Measurements from ENCODE around the gene MYDGF. TPM values are rescaled to one million over a fixed set of nuclear protein-coding genes. Genes with fewer than 3 reads are reported as not detected.

The MYDGF gene
- total and polyA plus RNA-seq, 9 donors: 59.9 to 102 (median 70.8) TPM

GRCh38 chr19:4703671-4704316, 33.7 kb upstream of the MYDGF start:
- WGBS (ENCODE audit: insufficient coverage): 91% methylated on average over 27 of the region's 28 CpGs
- Histone ChIP-seq H3K4me1 (ENCODE audit: control insufficient read depth, insufficient read depth, low read length) (peaks cover 5% of the 10 kb centered on the region), H3K36me3 (ENCODE audit: control insufficient read depth, insufficient read depth, low read length) (peaks cover 68% of the 10 kb centered on the region), H3K4me3 (ENCODE audit: low read length) (no peak overlapping the region), H3K27me3 (ENCODE audit: control insufficient read depth, insufficient read depth, low read length) (no peaks in the 10 kb centered on the region), H3K27ac (ENCODE audit: low read length) (no peak overlapping the region), H3K9me3 (replicated peaks; ENCODE audit: control insufficient read depth, low read depth, low read length) (no peaks in the 10 kb centered on the region)
- no peak for DNase-seq

DNA sequence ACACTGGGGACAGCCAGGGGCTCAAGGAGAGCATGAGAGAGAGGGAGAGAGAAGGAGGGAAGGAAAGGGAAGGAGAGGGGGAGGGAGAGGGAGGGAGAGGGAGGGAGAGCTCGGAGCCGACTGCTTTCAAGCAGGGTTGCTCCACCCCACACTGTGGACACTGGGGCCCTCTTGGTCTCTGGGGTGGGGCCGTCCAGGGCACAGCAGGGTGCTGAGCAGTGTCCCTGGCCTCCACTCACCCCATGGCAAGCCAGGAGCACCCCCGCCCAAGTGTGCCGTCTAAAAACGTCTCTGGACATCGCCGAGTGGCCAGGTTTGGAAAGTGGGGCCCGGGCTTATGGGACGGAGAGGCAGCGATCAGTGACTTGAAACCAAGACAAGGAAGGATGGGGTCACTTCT, 32.6 kb upstream of the MYDGF start:
- Histone ChIP-seq H3K4me3 (ENCODE audit: low read length) (no peak overlapping the region), H3K4me1 (ENCODE audit: control insufficient read depth, insufficient read depth, low read length) (peaks cover 5% of the 10 kb centered on the region), H3K27ac (ENCODE audit: low read length) (no peak overlapping the region), H3K36me3 (ENCODE audit: control insufficient read depth, insufficient read depth, low read length) (peaks cover 69% of the 10 kb centered on the region), H3K27me3 (ENCODE audit: control insufficient read depth, insufficient read depth, low read length) (no peaks in the 10 kb centered on the region), H3K9me3 (replicated peaks; ENCODE audit: control insufficient read depth, low read depth, low read length) (no peaks in the 10 kb centered on the region)
- WGBS (ENCODE audit: insufficient coverage): 78% methylated on average over 9 of the region's 11 CpGs
- no peak for DNase-seq

DNA sequence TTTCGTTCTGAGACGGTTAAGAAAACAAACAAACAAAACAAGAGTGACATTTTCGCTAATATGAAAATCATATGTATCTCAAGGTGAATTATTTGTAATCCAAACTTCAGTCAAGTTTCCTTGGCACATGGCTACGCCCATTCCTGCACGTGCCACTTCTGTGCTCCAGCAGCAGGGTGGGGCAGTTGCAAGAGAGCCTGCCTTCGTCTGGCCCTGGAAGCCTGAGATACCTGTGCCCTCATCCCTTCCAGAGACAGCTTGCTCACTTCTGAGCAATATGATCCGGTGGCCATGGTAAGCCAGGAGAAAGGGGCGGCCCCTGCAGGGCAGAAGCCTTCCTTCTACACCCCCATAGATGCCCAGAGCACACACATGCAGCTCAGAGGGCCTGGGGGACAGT, 31.4 kb upstream of the MYDGF start:
- no peak for DNase-seq
- H3K4me3 ChIP-seq (ENCODE audit: low read length): no peak overlapping the region
- H3K9me3 ChIP-seq (replicated peaks; ENCODE audit: control insufficient read depth, low read depth, low read length): no peaks in the 10 kb centered on the region
- H3K36me3 ChIP-seq (ENCODE audit: control insufficient read depth, insufficient read depth, low read length): peaks cover 77% of the 10 kb centered on the region
- H3K27ac ChIP-seq (ENCODE audit: low read length): no peak overlapping the region
- 90% methylated on average over 5 of the region's 8 CpGs for WGBS (ENCODE audit: insufficient coverage)
- H3K4me1 ChIP-seq (ENCODE audit: control insufficient read depth, insufficient read depth, low read length): peaks cover 5% of the 10 kb centered on the region
- no peaks in the 10 kb centered on the region for H3K27me3 ChIP-seq (ENCODE audit: control insufficient read depth, insufficient read depth, low read length)

- no peaks in the 10 kb centered on the region for H3K9me3 ChIP-seq (replicated peaks; ENCODE audit: control insufficient read depth, low read depth, low read length)
- H3K4me1 ChIP-seq (ENCODE audit: control insufficient read depth, insufficient read depth, low read length): peaks cover 3% of the 10 kb centered on the region
- no peak overlapping the region for H3K27ac ChIP-seq (ENCODE audit: low read length)
- no peak for DNase-seq
- 87% methylated on average over 11 of the region's 11 CpGs for WGBS (ENCODE audit: insufficient coverage)
- peaks cover 75% of the 10 kb centered on the region for H3K36me3 ChIP-seq (ENCODE audit: control insufficient read depth, insufficient read depth, low read length)
- no peaks in the 10 kb centered on the region for H3K27me3 ChIP-seq (ENCODE audit: control insufficient read depth, insufficient read depth, low read length)
- no peak overlapping the region for H3K4me3 ChIP-seq (ENCODE audit: low read length)
Measured at GRCh38 chr19:4700693-4700970, 30.5 kb upstream of the MYDGF start.

- 84% methylated on average over 28 of the region's 33 CpGs for WGBS (ENCODE audit: insufficient coverage)
- no peaks in the 10 kb centered on the region for H3K9me3 ChIP-seq (replicated peaks; ENCODE audit: control insufficient read depth, low read depth, low read length)
- no peak for DNase-seq
- peaks cover 8% of the 10 kb centered on the region for H3K4me1 ChIP-seq (ENCODE audit: control insufficient read depth, insufficient read depth, low read length)
- no peaks in the 10 kb centered on the region for H3K27me3 ChIP-seq (ENCODE audit: control insufficient read depth, insufficient read depth, low read length)
- no peak overlapping the region for H3K27ac ChIP-seq (ENCODE audit: low read length)
- no peak overlapping the region for H3K4me3 ChIP-seq (ENCODE audit: low read length)
- peaks cover 76% of the 10 kb centered on the region for H3K36me3 ChIP-seq (ENCODE audit: control insufficient read depth, insufficient read depth, low read length)
Measured at GRCh38 chr19:4699826-4700692, 29.9 kb upstream of the MYDGF start.

- WGBS (ENCODE audit: insufficient coverage): 95% methylated on average over 12 of the region's 14 CpGs
- Histone ChIP-seq H3K27me3 (ENCODE audit: control insufficient read depth, insufficient read depth, low read length) (peaks cover 2% of the 10 kb centered on the region), H3K27ac (ENCODE audit: low read length) (no peak overlapping the region), H3K4me3 (ENCODE audit: low read length) (no peak overlapping the region), H3K36me3 (ENCODE audit: control insufficient read depth, insufficient read depth, low read length) (peaks cover 86% of the 10 kb centered on the region), H3K9me3 (replicated peaks; ENCODE audit: control insufficient read depth, low read depth, low read length) (no peaks in the 10 kb centered on the region), H3K4me1 (ENCODE audit: control insufficient read depth, insufficient read depth, low read length) (peaks cover 35% of the 10 kb centered on the region)
- no peak for DNase-seq
Measured at GRCh38 chr19:4697304-4697703, 27.2 kb upstream of the MYDGF start.

- Histone ChIP-seq H3K9me3 (replicated peaks; ENCODE audit: control insufficient read depth, low read depth, low read length) (no peaks in the 10 kb centered on the region), H3K36me3 (ENCODE audit: control insufficient read depth, insufficient read depth, low read length) (peaks cover 73% of the 10 kb centered on the region), H3K4me1 (ENCODE audit: control insufficient read depth, insufficient read depth, low read length) (peaks cover 37% of the 10 kb centered on the region), H3K27ac (ENCODE audit: low read length) (peak overlapping the region; percentile 59), H3K4me3 (ENCODE audit: low read length) (no peak overlapping the region), H3K27me3 (ENCODE audit: control insufficient read depth, insufficient read depth, low read length) (peaks cover 2% of the 10 kb centered on the region)
- peak; percentile 65 for DNase-seq
- WGBS (ENCODE audit: insufficient coverage): 73% methylated on average over 11 of the region's 19 CpGs
Measured at GRCh38 chr19:4695224-4695731, 25.1 kb upstream of the MYDGF start.

DNA sequence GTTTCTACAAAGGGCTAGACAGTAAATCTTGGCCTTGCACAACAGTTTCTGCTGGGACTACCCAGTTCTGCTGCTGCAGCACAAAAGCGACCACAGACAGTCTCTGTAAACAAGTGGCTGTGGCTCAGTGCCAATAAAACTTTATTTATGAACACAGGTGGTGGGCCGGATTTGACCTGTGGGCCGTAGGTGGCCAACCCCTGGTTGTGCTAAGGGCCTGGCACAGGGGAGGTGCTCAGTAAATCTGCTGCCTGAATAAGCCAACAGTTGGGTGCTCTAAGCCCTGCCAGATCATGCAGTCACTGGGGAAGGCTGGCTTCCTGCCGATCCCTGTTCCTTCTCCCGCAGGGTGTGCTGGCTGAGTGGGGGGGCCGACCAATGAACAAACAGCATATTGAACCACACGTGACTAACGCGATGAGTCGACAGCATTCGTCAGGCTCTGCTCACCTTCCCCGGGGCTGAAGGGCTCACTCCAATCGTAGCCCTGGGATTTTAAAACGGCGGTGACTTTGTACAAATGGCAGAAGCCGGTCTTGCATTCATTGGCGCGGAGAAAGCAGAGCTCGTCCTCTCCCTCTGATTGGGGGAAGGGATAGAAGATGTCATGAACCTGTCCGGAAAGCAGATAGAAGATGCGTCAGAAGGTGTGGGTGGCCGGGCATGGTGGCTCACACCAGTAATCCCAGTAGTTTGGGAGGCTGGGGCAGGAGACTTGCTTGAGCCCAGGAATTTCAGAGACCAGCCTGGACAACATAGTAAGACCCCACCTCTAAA, 24.3 kb upstream of the MYDGF start:
- Histone ChIP-seq H3K4me3 (ENCODE audit: low read length) (no peak overlapping the region), H3K27me3 (ENCODE audit: control insufficient read depth, insufficient read depth, low read length) (peaks cover 2% of the 10 kb centered on the region), H3K9me3 (replicated peaks; ENCODE audit: control insufficient read depth, low read depth, low read length) (no peaks in the 10 kb centered on the region), H3K36me3 (ENCODE audit: control insufficient read depth, insufficient read depth, low read length) (peaks cover 73% of the 10 kb centered on the region), H3K27ac (ENCODE audit: low read length) (peak overlapping the region; percentile 59), H3K4me1 (ENCODE audit: control insufficient read depth, insufficient read depth, low read length) (peaks cover 37% of the 10 kb centered on the region)
- DNase-seq: peak; percentile 41
- WGBS (ENCODE audit: insufficient coverage): 88% methylated on average over 19 of the region's 22 CpGs

DNA sequence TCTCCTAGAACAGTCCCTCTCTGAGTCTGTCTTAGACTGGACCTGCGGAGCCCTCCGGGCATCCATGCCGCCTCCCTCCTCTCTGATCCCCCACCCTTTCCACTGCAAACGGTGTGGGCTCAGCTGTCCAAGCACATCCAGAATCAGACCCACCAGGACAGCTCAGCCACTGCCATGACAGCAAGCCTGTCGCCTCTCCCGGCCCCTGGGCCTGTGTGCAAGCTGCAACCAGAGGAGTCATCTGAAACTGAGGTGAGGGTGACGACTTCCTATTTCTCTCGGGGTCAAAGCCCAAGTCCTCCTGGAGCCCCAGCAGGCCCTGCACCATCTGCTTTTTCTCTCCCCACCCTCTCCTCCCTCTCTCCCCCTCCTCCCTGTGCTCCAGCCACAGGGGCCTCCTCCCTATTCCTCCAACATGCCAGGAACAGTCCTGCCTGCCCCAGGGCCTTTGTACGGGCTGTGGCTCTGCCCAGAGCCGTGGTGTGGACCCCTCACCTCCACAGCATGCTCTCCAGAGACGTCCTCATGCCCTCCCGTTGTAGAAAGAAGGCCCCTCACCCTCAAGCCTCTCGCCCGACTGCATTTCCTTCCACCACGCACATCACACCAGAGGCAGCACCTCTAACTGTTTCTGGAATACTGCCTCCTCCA, 23.5 kb upstream of the MYDGF start:
- Histone ChIP-seq H3K9me3 (replicated peaks; ENCODE audit: control insufficient read depth, low read depth, low read length) (no peaks in the 10 kb centered on the region), H3K4me1 (ENCODE audit: control insufficient read depth, insufficient read depth, low read length) (peaks cover 37% of the 10 kb centered on the region), H3K27ac (ENCODE audit: low read length) (no peak overlapping the region), H3K36me3 (ENCODE audit: control insufficient read depth, insufficient read depth, low read length) (peaks cover 76% of the 10 kb centered on the region), H3K4me3 (ENCODE audit: low read length) (no peak overlapping the region), H3K27me3 (ENCODE audit: control insufficient read depth, insufficient read depth, low read length) (peaks cover 2% of the 10 kb centered on the region)
- DNase-seq: no peak
- 85% methylated on average over 11 of the region's 15 CpGs for WGBS (ENCODE audit: insufficient coverage)

DNA sequence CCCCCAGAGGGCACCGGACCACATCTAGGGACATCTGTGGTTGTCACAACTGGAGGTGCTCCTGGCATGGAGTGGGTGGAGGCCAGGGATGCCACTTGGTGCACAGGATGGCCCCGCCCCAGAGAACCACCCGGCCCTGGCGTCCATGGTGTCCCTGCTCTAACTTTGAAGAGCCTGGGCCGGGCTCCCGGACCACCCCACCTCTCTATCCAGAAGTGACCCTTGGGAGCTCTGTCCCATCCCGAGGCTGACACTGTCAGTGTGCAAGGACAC, 22.9 kb upstream of the MYDGF start:
- Histone ChIP-seq H3K27ac (ENCODE audit: low read length) (no peak overlapping the region), H3K4me1 (ENCODE audit: control insufficient read depth, insufficient read depth, low read length) (peaks cover 37% of the 10 kb centered on the region)

More for the DNA sequence above, 22.9 kb upstream of the MYDGF start:
- Histone ChIP-seq H3K27me3 (ENCODE audit: control insufficient read depth, insufficient read depth, low read length) (peaks cover 2% of the 10 kb centered on the region), H3K4me3 (ENCODE audit: low read length) (no peak overlapping the region), H3K36me3 (ENCODE audit: control insufficient read depth, insufficient read depth, low read length) (peaks cover 76% of the 10 kb centered on the region), H3K9me3 (replicated peaks; ENCODE audit: control insufficient read depth, low read depth, low read length) (no peaks in the 10 kb centered on the region)
- WGBS (ENCODE audit: insufficient coverage): 81% methylated on average over 7 of the region's 7 CpGs
- no peak for DNase-seq
